HCT116 (cell line): ENCODE data around the gene COG2. TPM values are rescaled to one million over a fixed set of nuclear protein-coding genes. Genes with fewer than 3 reads are reported as not detected.
A peak's percentile ranks its signal among the peaks of the same experiment; 100 is the strongest.

Experiments
- ATAC-seq: fragments of 200-7000 bp; cut with Tn5 transposase; 2 replicates; pipeline ENCODE4 v1.9.1; 2020; ENCODE audit warnings: mild to moderate bottlenecking, moderate library complexity
- BruUV-seq: library from RNA; stranded (reverse); fragments of 400-500 nt; replicated peaks from 2 replicates; lab custom pipeline; 2021; lab: Mats Ljungman, UMichigan
- CTCF ChIA-PET: fragments of 300-600 bp; sonication (Branson Sonifier 250); formaldehyde crosslinking; loops from one replicate; lab custom pipeline; 2021; ENCODE audit warnings: antibody characterized with exemption; lab: Charles Lee
- POLR2A ChIA-PET: fragments of 300-600, 350-600 bp; sonication (Branson Sonifier 250); formaldehyde crosslinking; loops from one replicate; lab custom pipeline; 2021; ENCODE audit warnings: antibody characterized with exemption; lab: Charles Lee
- RAD21 ChIA-PET, 2 experiments: fragments of 300-600 bp; sonication (Branson Sonifier 250); formaldehyde crosslinking; loops; one replicate each; lab custom pipeline; 2023; ENCODE audit warnings: low total read pairs in 2 of 2; ENCODE audit not compliant: uncharacterized antibody in 2 of 2, unreplicated experiment in 2 of 2, low non-redundant PET in 1 of 2; lab: Charles Lee
- DNase-seq: peaks from one replicate; pipeline ENCODE4 v3.0.0-alpha.2; 2010; ENCODE audit warnings: low read depth, low spot score
- H2AFZ ChIP-seq: fragments of 200-600 bp; shearing (Covaris generic), sonication (generic); 2 replicates; pipeline ENCODE4 v1.6.1; 2017; ENCODE audit warnings: low read depth, mixed run types, mixed read lengths, antibody characterized with exemption, low read length; ENCODE audit not compliant: poor library complexity, severe bottlenecking
- H3K27ac ChIP-seq: 2 replicates; pipeline ENCODE4 v1.5.1; 2012; ENCODE audit warnings: low read depth, low read length
- H3K27me3 ChIP-seq: fragments of 200-600 bp; sonication (generic); 2 replicates; pipeline ENCODE4 v1.6.1; 2016; ENCODE audit warnings: mixed run types, low read length, mixed read lengths; ENCODE audit not compliant: insufficient read depth
- H3K36me3 ChIP-seq, 2 experiments: fragments of 200-500 bp in 1 of 2; fragments of 200-600 bp in 1 of 2; sonication (Bioruptor generic) in 1 of 2; sonication (generic) in 1 of 2; 2 replicates each; pipeline versions ENCODE4 v1.5.1 to v1.6.1; 2014 to 2016; ENCODE audit warnings: low read length in 2 of 2, inconsistent platforms in 1 of 2, mixed read lengths in 1 of 2, mixed run types in 1 of 2; ENCODE audit not compliant: insufficient read depth in 2 of 2, control insufficient read depth in 1 of 2
- H3K4me1 ChIP-seq, 2 experiments: fragments of 200-600 bp in 1 of 2; sonication (generic) in 1 of 2; 2 replicates each; pipeline versions ENCODE4 v1.5.1 to v1.6.1; 2012 to 2017; ENCODE audit warnings: low read length in 2 of 2, inconsistent platforms in 1 of 2, mild to moderate bottlenecking in 1 of 2, mixed read lengths in 1 of 2, mixed run types in 1 of 2, moderate library complexity in 1 of 2; ENCODE audit not compliant: insufficient read depth in 2 of 2, control insufficient read depth in 1 of 2
- H3K4me2 ChIP-seq: fragments of 200-600 bp; sonication (generic); 2 replicates; pipeline ENCODE4 v1.6.1; 2017; ENCODE audit warnings: mixed run types, low read length, mixed read lengths
- H3K4me3 ChIP-seq, 2 experiments: fragments of 200-600 bp in 1 of 2; sonication (generic) in 1 of 2; replicated peaks in 1 of 2; 2 replicates each; pipeline ENCODE4 v1.5.1; 2011 to 2016; ENCODE audit warnings: low read length in 2 of 2, control low read depth in 1 of 2, low read depth in 1 of 2, mild to moderate bottlenecking in 1 of 2, mixed read lengths in 1 of 2, mixed run types in 1 of 2
- H3K79me2 ChIP-seq: fragments of 200-600 bp; sonication (generic); 2 replicates; pipeline ENCODE4 v1.6.1; 2017; ENCODE audit warnings: mild to moderate bottlenecking, mixed run types, low read length, moderate library complexity, mixed read lengths; ENCODE audit not compliant: insufficient read depth
- H3K9ac ChIP-seq: fragments of 200-600 bp; sonication (generic); 2 replicates; pipeline ENCODE4 v1.6.1; 2016; ENCODE audit warnings: low read length, mixed read lengths
- H3K9me2 ChIP-seq: fragments of 200-600 bp; sonication (generic), shearing (Covaris generic); 2 replicates; pipeline ENCODE4 v1.6.1; 2017; ENCODE audit warnings: mixed run types, mild to moderate bottlenecking, moderate library complexity; ENCODE audit not compliant: insufficient read depth
- H3K9me3 ChIP-seq, 2 experiments: fragments of 200-500 bp in 1 of 2; fragments of 200-600 bp in 1 of 2; sonication (Bioruptor generic) in 1 of 2; sonication (generic) in 1 of 2; 2 replicates each; pipeline ENCODE4 v1.6.1; 2014 to 2017; ENCODE audit warnings: low read length in 2 of 2, mixed read lengths in 2 of 2, inconsistent platforms in 1 of 2, low read depth in 1 of 2, mild to moderate bottlenecking in 1 of 2, mixed run types in 1 of 2, moderate library complexity in 1 of 2; ENCODE audit not compliant: control insufficient read depth in 1 of 2, insufficient read depth in 1 of 2
- H4K20me1 ChIP-seq: fragments of 200-600 bp; sonication (generic), shearing (Covaris generic); 2 replicates; pipeline ENCODE4 v1.6.1; 2017; ENCODE audit warnings: mixed run types, mild to moderate bottlenecking, moderate library complexity; ENCODE audit not compliant: insufficient read depth
- CEBPB ChIP-seq: IDR thresholded peaks from 2 replicates; pipeline ENCODE4 v1.6.1; 2012; ENCODE audit warnings: low read depth
- ELF1 ChIP-seq: IDR thresholded peaks from 2 replicates; pipeline ENCODE4 v1.6.1; 2012; ENCODE audit warnings: low read depth, borderline replicate concordance
- EZH2 ChIP-seq: fragments of 200-600 bp; sonication (generic); IDR thresholded peaks from 2 replicates; pipeline ENCODE4 v1.6.1; 2017; ENCODE audit warnings: antibody characterized with exemption, mixed run types
- EZH2phosphoT487 ChIP-seq: fragments of 200-600 bp; IDR thresholded peaks from 2 replicates; pipeline ENCODE4 v1.6.1; 2018; ENCODE audit warnings: antibody characterized with exemption, borderline replicate concordance
- FOSL1 ChIP-seq: IDR thresholded peaks from 2 replicates; pipeline ENCODE4 v1.6.1; 2012; ENCODE audit warnings: low read depth
- JUND ChIP-seq: IDR thresholded peaks from 2 replicates; pipeline ENCODE4 v1.6.1; 2012
- RAD21 ChIP-seq: IDR thresholded peaks from 2 replicates; pipeline ENCODE4 v1.6.1; 2012; ENCODE audit warnings: low read depth, mild to moderate bottlenecking
- SIN3A ChIP-seq: IDR thresholded peaks from 2 replicates; pipeline ENCODE4 v1.6.1; 2012; ENCODE audit warnings: low read depth
- SP1 ChIP-seq: IDR thresholded peaks from 2 replicates; pipeline ENCODE4 v1.6.1; 2012; ENCODE audit warnings: low read depth
- TCF7L2 ChIP-seq: IDR thresholded peaks from 2 replicates; pipeline ENCODE4 v1.7.0; 2011; ENCODE audit warnings: borderline replicate concordance, inconsistent platforms; ENCODE audit not compliant: insufficient read depth, insufficient read length; ENCODE audit errors: extremely low read depth
- YY1 ChIP-seq: IDR thresholded peaks from 2 replicates; pipeline ENCODE4 v1.6.1; 2011; ENCODE audit warnings: low read length, low read depth, moderate library complexity, mild to moderate bottlenecking; ENCODE audit not compliant: insufficient replicate concordance; ENCODE audit errors: extremely low read depth
- ZFX ChIP-seq: fragments of 450-650 bp; IDR thresholded peaks from 2 replicates; pipeline ENCODE4 v1.6.1; 2017
- ZNF274 ChIP-seq: fragments of 200-500 bp; sonication (Bioruptor generic); IDR thresholded peaks from 2 replicates; pipeline ENCODE4 v1.6.1; 2014; ENCODE audit warnings: mild to moderate bottlenecking, low read depth, low read length, inconsistent platforms
- intact Hi-C: fragments of 100-400 bp; cut with micrococcal nuclease; formaldehyde crosslinking; loops from 2 replicates; pipeline ENCODE4 v1.10.0; 2022
- total RNA-seq: library from RNA; stranded (reverse); gene quantifications from one replicate; pipeline ENCODE4 v1.2.1, GENCODE V29; 2021; ENCODE audit not compliant: unreplicated experiment

Gene COG2
- total RNA-seq, 1 experiment from 2014 or later = 28.6 TPM

GRCh38 chr1:230682882-230683610 is 40.8 kb downstream of the COG2 start:
- TF ChIP-seq EZH2phosphoT487 (no peak), SIN3A (no peak), TCF7L2 (no peak), ZFX (no peak), CEBPB (no peak), SP1 (no peak), YY1 (no peak), ELF1 (no peak), ZNF274 (no peak), EZH2 (no peak)
- H2AFZ ChIP-seq = no peak overlapping the region
- H3K36me3 ChIP-seq = peaks cover 14 to 31% of the 10 kb centered on the region in 2 experiments
- no peaks in the 10 kb centered on the region for H3K9me2 ChIP-seq
- H3K9ac ChIP-seq = no peak overlapping the region
- ChIA-PET CTCF (no interaction called here), POLR2A (no interaction called here), RAD21 (no interaction called here)
- no TSS peak for BruUV-seq
- intact Hi-C loops = no loop called here
- no peak overlapping the region for H3K27ac ChIP-seq
- no peaks in the 10 kb centered on the region for H3K27me3 ChIP-seq
- peaks cover 29 to 34% of the 10 kb centered on the region in 2 experiments for H3K4me1 ChIP-seq
- ATAC-seq = no peak
- DNase-seq = no peak
- H4K20me1 ChIP-seq = no peaks in the 10 kb centered on the region
- no peak overlapping the region for H3K4me3 ChIP-seq
- H3K79me2 ChIP-seq = no peaks in the 10 kb centered on the region
- no peak overlapping the region for H3K4me2 ChIP-seq
- H3K9me3 ChIP-seq = no peaks in the 10 kb centered on the region

GRCh38 chr1:230684146-230684545 is 41.9 kb downstream of the COG2 start:
- CTCF ChIA-PET = no interaction called here
- Histone ChIP-seq H3K4me2 (peak overlapping the region; percentile 44), H3K9ac (no peak overlapping the region), H3K4me3 (no peak overlapping the region), H3K4me1 (peaks cover 29 to 34% of the 10 kb centered on the region in 2 experiments), H3K79me2 (no peaks in the 10 kb centered on the region), H3K36me3 (peaks cover 14 to 37% of the 10 kb centered on the region in 2 experiments), H2AFZ (no peak overlapping the region), H3K9me2 (no peaks in the 10 kb centered on the region), H3K9me3 (no peaks in the 10 kb centered on the region), H3K27me3 (no peaks in the 10 kb centered on the region), H4K20me1 (no peaks in the 10 kb centered on the region), H3K27ac (peak overlapping the region; percentile 29; the same call in 1 of the 2 replicates)
- RAD21 ChIA-PET = no interaction called here
- POLR2A ChIA-PET = no interaction called here
- intact Hi-C loops = no loop called here
- no peak for TF ChIP-seq RAD21
- TF ChIP-seq EZH2phosphoT487 = no peak
- TF ChIP-seq FOSL1 = peak; percentile 56
- peak; percentile 57; the same call in 1 of the 2 replicates for TF ChIP-seq JUND
- DNase-seq (peak; percentile 19), ATAC-seq (peak; percentile 86)
- BruUV-seq = no TSS peak
